ENCODE results near the gene GSS. TPM values are rescaled to one million over a fixed set of nuclear protein-coding genes. Genes with fewer than 3 reads are reported as not detected.

The GSS gene
- total RNA-seq, 1 donor from 2014 or later = 30.0 TPM

DNA sequence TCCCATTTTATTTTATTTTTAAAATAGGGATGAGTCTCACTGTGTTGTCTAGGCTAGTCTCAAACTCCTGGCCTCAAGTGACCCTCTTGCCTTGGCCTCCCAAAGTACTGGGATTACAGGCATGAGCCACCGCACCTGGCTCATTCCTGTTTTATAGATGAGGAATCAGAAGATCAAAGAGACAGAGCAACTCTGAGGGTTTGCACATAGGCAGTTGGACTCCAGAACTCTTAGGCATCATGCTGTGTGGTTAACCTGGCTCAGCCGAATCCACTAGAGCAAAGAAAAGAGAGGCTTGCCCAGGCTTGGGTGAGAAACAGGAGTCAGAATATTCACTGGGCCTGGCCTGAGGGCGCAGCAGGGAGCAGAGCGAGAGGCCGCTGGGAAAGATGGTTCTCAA is 9.4 kb upstream of the GSS start:
- H3K36me3 ChIP-seq = no peaks in the 10 kb centered on the region
- H3K27ac ChIP-seq = no peak overlapping the region
- H3K4me1 ChIP-seq = no peaks in the 10 kb centered on the region
- H3K9me3 ChIP-seq = no peaks in the 10 kb centered on the region
- H3K4me3 ChIP-seq = no peak overlapping the region
- intact Hi-C loops (cut with DNase I) = no loop called here
- H3K27me3 ChIP-seq = no peaks in the 10 kb centered on the region
- DNase-seq (no peak), ATAC-seq (no peak)
- TF ChIP-seq, protein P1, sequence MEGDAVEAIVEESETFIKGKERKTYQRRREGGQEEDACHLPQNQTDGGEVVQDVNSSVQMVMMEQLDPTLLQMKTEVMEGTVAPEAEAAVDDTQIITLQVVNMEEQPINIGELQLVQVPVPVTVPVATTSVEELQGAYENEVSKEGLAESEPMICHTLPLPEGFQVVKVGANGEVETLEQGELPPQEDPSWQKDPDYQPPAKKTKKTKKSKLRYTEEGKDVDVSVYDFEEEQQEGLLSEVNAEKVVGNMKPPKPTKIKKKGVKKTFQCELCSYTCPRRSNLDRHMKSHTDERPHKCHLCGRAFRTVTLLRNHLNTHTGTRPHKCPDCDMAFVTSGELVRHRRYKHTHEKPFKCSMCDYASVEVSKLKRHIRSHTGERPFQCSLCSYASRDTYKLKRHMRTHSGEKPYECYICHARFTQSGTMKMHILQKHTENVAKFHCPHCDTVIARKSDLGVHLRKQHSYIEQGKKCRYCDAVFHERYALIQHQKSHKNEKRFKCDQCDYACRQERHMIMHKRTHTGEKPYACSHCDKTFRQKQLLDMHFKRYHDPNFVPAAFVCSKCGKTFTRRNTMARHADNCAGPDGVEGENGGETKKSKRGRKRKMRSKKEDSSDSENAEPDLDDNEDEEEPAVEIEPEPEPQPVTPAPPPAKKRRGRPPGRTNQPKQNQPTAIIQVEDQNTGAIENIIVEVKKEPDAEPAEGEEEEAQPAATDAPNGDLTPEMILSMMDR (IDR thresholded peaks at IDR 0.05) = no peak

DNA sequence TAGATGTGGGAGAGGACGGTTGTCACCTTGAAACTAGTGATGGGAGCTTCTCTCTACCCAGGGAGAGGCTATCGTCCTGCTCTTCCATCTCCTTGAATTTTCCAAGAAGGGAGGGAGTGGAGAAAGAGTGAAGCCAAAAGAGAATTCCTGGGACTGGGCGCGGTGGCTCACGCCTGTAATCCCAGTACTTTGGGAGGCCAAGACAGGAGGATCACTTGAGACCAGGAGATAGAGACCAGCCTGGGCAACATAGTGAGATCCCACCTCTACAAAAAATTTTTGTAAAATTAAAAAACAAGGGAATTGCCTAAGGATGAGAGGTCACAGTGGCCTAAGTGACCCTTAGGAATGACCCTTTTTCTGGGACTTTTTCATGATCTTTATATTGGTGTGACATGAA is 8.9 kb upstream of the GSS start:
- Histone ChIP-seq H3K4me1 (no peaks in the 10 kb centered on the region), H3K27me3 (no peaks in the 10 kb centered on the region), H3K9me3 (no peaks in the 10 kb centered on the region), H3K27ac (no peak overlapping the region), H3K36me3 (no peaks in the 10 kb centered on the region), H3K4me3 (no peak overlapping the region)
- DNase-seq (no peak), ATAC-seq (no peak)
- intact Hi-C loops (cut with DNase I) = no loop called here
- TF ChIP-seq, protein P1 (IDR thresholded peaks at IDR 0.05) = no peak

DNA sequence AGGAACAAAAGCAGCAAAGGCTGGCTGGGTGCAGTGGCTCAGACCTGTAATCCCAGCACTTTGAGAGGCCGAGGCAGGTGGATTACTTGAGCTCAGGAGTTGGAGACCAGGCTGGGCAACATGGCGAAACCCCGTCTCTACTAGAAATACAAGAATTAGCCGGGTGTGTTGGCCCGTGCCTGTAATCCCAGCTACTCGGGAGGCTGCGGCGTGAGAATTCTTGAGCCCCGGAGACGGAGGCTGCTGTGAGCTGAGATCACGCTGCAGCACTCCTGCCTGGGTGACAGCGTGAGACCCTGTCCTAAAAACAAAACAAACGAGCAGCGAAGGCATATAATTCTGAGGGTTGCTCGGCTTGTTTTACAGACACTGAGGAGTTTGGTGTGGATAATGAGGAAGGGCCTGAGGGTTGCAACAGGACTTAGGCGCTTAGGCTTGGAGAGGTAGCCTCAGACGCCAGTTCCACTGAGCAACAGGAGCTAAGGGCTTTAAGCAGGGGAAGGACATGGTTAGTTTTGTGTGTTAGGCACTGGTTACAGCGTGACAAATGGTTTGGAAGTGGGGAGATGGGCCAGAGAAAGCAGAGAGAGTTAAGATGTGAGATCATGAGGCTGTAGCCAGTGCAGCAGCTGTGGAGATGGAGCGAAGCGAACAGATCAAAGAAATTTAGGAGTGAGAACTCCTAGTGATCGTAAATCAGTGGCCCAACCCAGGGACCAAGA is 1.3 kb upstream of the GSS start:
- Histone ChIP-seq H3K36me3 (no peaks in the 10 kb centered on the region), H3K9me3 (no peaks in the 10 kb centered on the region), H3K4me1 (peaks cover 12% of the 10 kb centered on the region), H3K4me3 (no peak overlapping the region), H3K27me3 (no peaks in the 10 kb centered on the region), H3K27ac (peak overlapping the region; percentile 87)
- intact Hi-C loops (cut with DNase I) = loop anchor here (5.0 kb wide), 1 partner anchor 85 kb away; the partner anchor contains the start of gene GGT7
- ATAC-seq (no peak), DNase-seq (no peak)
- TF ChIP-seq, protein P1 (IDR thresholded peaks at IDR 0.05) = no peak

DNA sequence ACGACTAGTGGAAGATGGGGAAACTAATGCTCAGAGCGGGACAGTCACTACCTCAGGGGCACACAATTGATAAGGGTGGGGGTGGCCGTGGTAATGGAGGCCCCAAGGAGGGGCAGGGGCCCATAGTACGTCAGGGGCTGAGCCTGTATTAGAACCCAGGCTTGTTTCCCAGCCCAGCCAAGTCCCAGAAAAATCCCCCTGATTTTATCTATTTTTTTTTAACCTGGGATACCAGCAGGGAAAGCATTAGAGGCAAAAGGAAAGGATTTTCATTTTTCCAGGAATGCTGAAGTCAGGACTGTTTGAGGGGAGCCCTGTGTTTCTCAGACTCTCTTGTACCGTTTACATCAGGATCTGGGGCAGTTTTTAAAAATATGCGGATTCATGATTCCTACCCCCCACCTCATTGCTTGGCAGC is 444 bp upstream of the GSS start:
- no peak for DNase-seq
- Histone ChIP-seq H3K27me3 (no peaks in the 10 kb centered on the region), H3K27ac (peak overlapping the region; percentile 87), H3K4me3 (peak overlapping the region; percentile 66), H3K9me3 (no peaks in the 10 kb centered on the region), H3K4me1 (peaks cover 12% of the 10 kb centered on the region), H3K36me3 (peaks cover 4% of the 10 kb centered on the region)
- no peak for ATAC-seq
- intact Hi-C loops (cut with DNase I) = loop anchor here (5.0 kb wide), 1 partner anchor 84 kb away; the partner anchor contains the start of gene GGT7
- TF ChIP-seq, protein P1 (IDR thresholded peaks at IDR 0.05) = peak; percentile 22

DNA sequence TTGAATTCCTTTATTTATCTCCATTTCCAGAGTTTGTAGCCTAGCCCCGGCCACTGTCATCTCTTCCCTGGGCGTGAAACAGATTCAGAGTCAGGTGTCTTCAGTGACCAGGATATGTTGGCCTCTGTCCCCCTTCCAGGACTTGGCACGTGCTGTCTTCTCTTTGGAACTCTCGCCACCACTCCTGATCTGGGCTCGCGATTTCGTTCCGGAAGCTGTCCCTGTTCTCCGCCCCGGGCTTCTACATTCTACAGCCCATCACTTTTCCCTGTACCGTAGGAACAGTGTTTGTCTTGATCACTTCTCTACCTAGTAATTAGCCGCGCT is 739 bp downstream of the GSS start:
- H3K9me3 ChIP-seq = no peaks in the 10 kb centered on the region
- TF ChIP-seq, protein P1 (IDR thresholded peaks at IDR 0.05) = no peak
- DNase-seq (no peak), ATAC-seq (peak; percentile 2)
- H3K27ac ChIP-seq = peak overlapping the region; percentile 87
- H3K27me3 ChIP-seq = no peaks in the 10 kb centered on the region
- peaks cover 12% of the 10 kb centered on the region for H3K4me1 ChIP-seq
- peaks cover 7% of the 10 kb centered on the region for H3K36me3 ChIP-seq
- intact Hi-C loops (cut with DNase I) = loop anchor here (5.0 kb wide), 1 partner anchor 83 kb away; the partner anchor contains the start of gene GGT7
- H3K4me3 ChIP-seq = peak overlapping the region; percentile 66
